GM21526 (cell line): ENCODE data around the gene FOXO3.

ENCODE experiments used
- ATAC-seq: cut with Tn5 transposase; IDR thresholded peaks from one replicate; pipeline ENCODE4 v1.9.1; 2021; ENCODE audit warnings: moderate library complexity; ENCODE audit not compliant: unreplicated experiment, low FRiP score

FOXO3 gene

DNA sequence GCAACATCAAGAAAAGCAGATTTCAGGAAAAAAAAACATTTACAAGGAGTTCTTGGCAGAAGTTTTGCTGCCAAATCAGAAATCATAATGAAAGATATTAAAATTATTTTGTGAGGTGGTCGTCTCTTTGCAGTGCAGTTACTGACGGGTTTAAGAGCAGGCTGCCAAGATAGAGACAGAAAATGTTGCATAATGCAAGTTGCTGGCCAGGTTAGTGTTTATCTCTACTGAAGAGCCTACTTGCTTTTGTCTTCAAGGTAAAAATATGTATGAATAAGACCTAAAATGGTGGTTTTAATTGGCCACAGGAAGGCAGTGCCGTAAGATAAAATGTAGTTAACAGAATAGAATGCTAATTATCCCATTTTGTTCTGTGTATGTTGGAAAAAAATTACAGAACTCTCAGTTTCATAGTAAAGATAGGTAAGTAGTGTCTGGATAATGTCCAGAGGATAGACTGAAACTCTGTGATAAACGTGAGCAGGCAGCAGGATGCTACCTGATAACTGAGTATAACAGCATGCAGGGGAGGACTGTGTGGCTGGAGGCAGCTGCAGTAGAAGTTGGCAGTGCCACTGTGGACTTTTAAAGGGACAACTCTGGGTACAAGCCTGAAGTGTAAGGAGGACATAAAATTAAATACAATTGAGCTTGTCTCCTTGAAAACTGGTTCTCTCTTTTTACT lies 13.9 kb downstream of the FOXO3 start:
- ATAC-seq, result no peak

DNA sequence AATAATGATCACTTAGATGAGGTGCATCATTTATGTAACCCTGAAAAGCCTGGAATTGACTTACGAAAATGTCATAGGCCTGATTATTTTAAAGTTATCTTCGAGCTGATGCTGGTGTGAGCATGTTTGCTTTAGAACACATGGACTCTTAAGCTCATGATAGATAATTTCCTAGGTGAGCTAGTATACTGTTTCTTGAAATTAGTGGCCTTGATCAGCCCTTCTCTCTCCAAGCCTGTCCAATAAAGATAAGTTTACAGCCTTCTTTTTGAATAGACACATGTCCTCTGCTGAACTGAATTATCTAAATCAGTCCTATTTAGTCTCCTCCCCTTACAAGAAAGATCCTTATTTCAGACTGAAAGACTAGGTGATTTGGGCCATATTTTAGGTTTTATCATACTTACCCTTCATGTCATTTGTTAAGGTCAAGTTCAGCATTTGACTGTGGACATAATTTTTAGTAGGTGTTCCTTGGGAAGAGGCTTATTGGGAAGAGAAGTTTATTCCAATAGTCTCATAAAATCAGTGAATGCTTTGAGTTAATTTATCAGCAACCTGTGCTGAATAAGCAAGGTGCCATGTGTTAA lies 15.3 kb downstream of the FOXO3 start:
- no peak for ATAC-seq

DNA sequence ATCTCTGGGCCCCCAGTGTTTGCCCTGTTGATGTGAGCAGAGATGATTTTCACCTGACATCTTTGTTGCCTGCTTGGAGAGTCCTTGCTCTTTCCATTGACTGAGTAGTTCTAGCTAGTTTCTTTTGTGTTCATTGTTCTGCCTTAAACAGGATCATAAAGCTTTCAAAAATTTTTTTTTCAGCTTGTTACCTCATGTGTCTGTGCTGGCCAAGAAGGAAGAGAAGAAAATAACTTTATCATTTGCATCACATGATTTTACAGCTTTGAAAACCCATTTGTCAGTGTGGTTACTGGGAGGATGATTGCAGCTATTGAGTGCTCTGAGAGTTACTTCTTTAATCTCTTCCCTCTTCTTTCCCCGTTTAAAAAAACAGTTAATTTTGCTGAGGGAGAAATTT lies 16.0 kb downstream of the FOXO3 start:
- no peak for ATAC-seq

DNA sequence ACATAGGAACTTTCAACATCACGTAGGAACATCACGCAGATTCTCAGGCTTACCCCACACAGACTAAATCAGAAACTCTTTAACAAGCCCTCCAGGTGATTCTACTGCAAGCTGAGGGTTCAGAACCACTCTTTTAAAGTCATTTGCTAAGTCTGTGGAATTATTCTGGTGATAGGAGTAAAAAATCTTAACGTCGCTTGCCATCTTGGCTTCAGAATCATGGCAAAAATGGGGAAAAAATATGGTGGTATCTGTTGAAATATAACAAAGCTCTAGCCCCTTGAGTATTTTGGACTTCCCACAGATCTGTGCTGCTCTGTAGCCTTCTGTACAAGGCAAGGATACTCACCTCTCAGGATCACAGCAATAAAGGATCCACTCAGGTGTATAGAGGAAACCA lies 17.4 kb downstream of the FOXO3 start:
- no peak for ATAC-seq

DNA sequence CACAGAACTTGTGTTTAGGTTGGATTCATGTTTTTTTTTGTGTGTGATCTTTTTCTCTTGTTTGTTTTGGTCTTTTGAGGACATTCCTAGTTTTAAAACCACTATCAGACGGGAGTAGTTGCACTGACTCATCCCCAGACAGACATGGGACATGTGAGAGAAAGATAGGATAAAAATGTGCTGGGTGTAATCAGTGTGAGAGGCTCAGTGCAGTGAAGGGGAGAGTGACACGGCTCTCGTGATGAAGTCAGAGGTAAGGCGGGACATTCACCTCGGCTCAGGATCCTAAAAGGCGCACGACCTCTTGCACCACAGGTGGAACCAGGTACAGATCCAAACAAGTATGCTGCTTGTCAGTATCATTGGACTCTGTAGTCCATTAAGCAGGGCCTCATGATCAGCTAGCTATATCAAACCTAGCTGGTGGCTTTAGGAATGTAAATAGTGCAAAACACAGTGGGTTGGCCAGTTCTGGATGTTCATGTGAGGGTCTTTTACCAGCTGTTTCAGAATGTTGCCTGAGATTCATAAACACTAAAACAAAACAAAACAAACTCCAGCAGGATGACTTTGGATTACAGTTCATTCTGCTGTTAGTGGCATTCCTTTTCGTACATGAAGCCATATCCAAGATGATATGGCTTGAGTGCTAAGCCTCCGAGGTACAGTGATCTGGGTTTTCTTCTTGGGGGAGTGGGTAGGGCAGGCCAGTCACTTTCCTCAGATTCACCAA lies 18.0 kb downstream of the FOXO3 start:
- no peak for ATAC-seq

GRCh38 chr6:108579328-108579721 lies 18.6 kb downstream of the FOXO3 start:
- no peak for ATAC-seq

- no peak for ATAC-seq
Observed at GRCh38 chr6:108580646-108581045, 19.9 kb downstream of the FOXO3 start.

GRCh38 chr6:108581237-108581931 lies 20.7 kb downstream of the FOXO3 start:
- ATAC-seq, result no peak

DNA sequence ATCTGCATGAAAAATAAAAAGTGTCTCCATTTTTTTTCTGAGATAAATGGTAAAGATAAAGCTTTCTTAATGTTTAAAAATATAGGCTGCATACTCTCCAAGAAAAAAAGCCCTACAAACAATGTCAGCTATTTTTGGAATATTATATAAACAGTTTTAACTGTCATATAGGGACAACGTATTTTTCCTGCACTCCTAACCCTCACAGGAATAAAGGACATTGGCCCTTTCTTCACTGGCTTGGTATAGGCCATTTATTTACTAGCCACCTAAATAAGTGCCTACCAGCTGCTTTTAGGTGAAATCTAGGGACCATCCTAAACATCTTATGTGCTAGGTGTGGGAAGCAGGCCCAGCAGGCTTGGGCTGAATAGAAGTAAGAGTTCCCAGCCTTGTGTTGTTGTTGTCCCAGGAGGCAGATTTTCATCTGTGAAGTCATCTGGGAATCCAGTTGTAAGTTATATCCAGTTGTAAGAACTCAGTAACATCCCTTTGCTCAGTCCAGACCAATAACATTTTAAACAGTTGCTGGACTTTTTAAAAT lies 21.3 kb downstream of the FOXO3 start:
- no peak for ATAC-seq

- no peak for ATAC-seq
Observed at GRCh38 chr6:108582618-108583017, 21.9 kb downstream of the FOXO3 start.

GRCh38 chr6:108584323-108584722 lies 23.6 kb downstream of the FOXO3 start:
- no peak for ATAC-seq

GRCh38 chr6:108585359-108585758 lies 24.6 kb downstream of the FOXO3 start:
- no peak for ATAC-seq

- no peak for ATAC-seq
Observed at GRCh38 chr6:108585921-108586536, 25.3 kb downstream of the FOXO3 start.

- no peak for ATAC-seq
Observed at GRCh38 chr6:108587258-108588059, 26.7 kb downstream of the FOXO3 start.

GRCh38 chr6:108588586-108588985 lies 27.9 kb downstream of the FOXO3 start:
- no peak for ATAC-seq

DNA sequence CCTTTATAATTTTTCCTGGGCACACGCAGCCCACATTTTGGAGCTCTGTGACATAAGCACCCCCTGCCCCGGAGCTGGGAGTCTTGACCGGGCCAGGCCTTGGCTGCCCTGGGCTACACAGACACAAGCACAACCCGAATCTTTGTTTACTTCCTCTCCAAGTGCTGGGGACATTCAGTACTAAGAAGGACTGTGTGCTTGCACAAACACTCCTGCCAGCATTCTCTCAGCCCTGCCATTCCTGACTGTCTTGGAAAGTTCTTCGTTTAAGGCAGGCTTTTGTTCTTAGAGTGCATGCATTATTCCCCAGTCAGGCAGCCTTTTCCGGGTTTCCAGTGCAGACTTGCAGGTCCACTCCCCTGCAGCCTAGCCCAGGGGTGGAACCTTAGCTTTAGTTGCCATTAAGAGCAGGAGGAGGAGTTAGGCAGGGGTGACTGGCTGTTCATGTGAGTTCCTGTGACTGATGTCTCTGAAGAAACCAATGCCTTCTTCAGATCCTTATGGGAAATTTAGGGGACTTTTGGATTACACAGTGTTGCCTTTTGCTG lies 28.6 kb downstream of the FOXO3 start:
- ATAC-seq, result no peak

- ATAC-seq, result no peak
Observed at GRCh38 chr6:108591040-108591816, 30.5 kb downstream of the FOXO3 start.
